GM19328 (cell line): ENCODE results near the gene USP10.
A peak's percentile ranks its signal among the peaks of the same experiment; 100 is the strongest.

Source experiments
- ATAC-seq: cut with Tn5 transposase; IDR thresholded peaks from one replicate; pipeline ENCODE4 v1.9.1; 2021; ENCODE audit warnings: mild to moderate bottlenecking, moderate library complexity; ENCODE audit not compliant: unreplicated experiment

Gene USP10

GRCh38 chr16:84694980-84695379, 4.8 kb upstream of the USP10 start:
- ATAC-seq, result no peak

GRCh38 chr16:84699147-84699711, 571 bp upstream of the USP10 start:
- ATAC-seq, result peak; percentile 0

- peak; percentile 18 for ATAC-seq
Observed at GRCh38 chr16:84700446-84701300, 873 bp downstream of the USP10 start.

GRCh38 chr16:84703681-84704080, 3.9 kb downstream of the USP10 start:
- ATAC-seq, result no peak

GRCh38 chr16:84704253-84704652, 4.5 kb downstream of the USP10 start:
- no peak for ATAC-seq

GRCh38 chr16:84706856-84707255, 7.1 kb downstream of the USP10 start:
- no peak for ATAC-seq

- ATAC-seq, result no peak
Observed at GRCh38 chr16:84709609-84710008, 9.8 kb downstream of the USP10 start.

GRCh38 chr16:84710686-84711085, 10.9 kb downstream of the USP10 start:
- ATAC-seq, result no peak

GRCh38 chr16:84712138-84712671, 12.4 kb downstream of the USP10 start:
- ATAC-seq, result no peak

- no peak for ATAC-seq
Observed at GRCh38 chr16:84712801-84713775, 13.3 kb downstream of the USP10 start.

- ATAC-seq, result no peak
Observed at GRCh38 chr16:84714028-84714427, 14.2 kb downstream of the USP10 start.

GRCh38 chr16:84715424-84715823, 15.6 kb downstream of the USP10 start:
- ATAC-seq, result no peak

- ATAC-seq, result no peak
Observed at GRCh38 chr16:84715854-84716253, 16.1 kb downstream of the USP10 start.

GRCh38 chr16:84716740-84717139, 16.9 kb downstream of the USP10 start:
- no peak for ATAC-seq

- ATAC-seq, result no peak
Observed at GRCh38 chr16:84717484-84717883, 17.7 kb downstream of the USP10 start.

GRCh38 chr16:84720177-84720579, 20.4 kb downstream of the USP10 start:
- ATAC-seq, result no peak

- ATAC-seq, result no peak
Observed at GRCh38 chr16:84722068-84722467, 22.3 kb downstream of the USP10 start.

GRCh38 chr16:84723906-84724305, 24.1 kb downstream of the USP10 start:
- no peak for ATAC-seq

- ATAC-seq, result no peak
Observed at GRCh38 chr16:84724606-84725309, 25.0 kb downstream of the USP10 start.

- no peak for ATAC-seq
Observed at GRCh38 chr16:84725481-84726078, 25.8 kb downstream of the USP10 start.
